DND-41 (cell line): ENCODE measurements around the gene BZW2.

ENCODE experiments used
- EZH2 ChIP-seq: IDR thresholded peaks from 3 replicates; pipeline ENCODE4 v1.6.1; 2012; ENCODE audit warnings: borderline replicate concordance, low read depth, mild to moderate bottlenecking, moderate library complexity, low read length, inconsistent platforms; ENCODE audit not compliant: severe bottlenecking
- TF ChIP-seq, protein P1 (sequence below): IDR thresholded peaks from 2 replicates; pipeline ENCODE4 v1.5.1; 2012; ENCODE audit warnings: borderline replicate concordance, low read length, moderate library complexity, mild to moderate bottlenecking; ENCODE audit not compliant: poor library complexity, severe bottlenecking; ENCODE audit errors: extremely low read depth

DNA sequence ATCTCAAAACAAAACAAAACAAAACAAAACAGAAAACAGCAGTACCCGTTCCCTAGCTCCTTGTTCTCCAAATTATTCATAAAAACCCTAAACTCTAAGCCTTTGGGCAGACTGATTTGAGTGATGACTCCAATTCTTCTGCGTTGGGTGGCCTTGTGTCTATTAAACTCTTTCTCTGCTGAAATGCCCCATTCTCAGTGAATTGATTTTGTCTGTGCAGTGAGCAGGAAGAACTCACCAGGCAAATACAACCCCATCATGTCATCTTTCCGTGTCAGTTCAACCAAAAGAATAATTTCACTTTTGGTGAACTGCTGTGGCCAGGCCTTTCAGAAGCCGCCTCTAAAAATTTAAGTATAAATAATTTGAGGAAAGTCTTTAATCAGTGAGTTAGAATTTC lies 89.0 kb downstream of the BZW2 start:
- no peak for TF ChIP-seq EZH2
- TF ChIP-seq, protein P1, sequence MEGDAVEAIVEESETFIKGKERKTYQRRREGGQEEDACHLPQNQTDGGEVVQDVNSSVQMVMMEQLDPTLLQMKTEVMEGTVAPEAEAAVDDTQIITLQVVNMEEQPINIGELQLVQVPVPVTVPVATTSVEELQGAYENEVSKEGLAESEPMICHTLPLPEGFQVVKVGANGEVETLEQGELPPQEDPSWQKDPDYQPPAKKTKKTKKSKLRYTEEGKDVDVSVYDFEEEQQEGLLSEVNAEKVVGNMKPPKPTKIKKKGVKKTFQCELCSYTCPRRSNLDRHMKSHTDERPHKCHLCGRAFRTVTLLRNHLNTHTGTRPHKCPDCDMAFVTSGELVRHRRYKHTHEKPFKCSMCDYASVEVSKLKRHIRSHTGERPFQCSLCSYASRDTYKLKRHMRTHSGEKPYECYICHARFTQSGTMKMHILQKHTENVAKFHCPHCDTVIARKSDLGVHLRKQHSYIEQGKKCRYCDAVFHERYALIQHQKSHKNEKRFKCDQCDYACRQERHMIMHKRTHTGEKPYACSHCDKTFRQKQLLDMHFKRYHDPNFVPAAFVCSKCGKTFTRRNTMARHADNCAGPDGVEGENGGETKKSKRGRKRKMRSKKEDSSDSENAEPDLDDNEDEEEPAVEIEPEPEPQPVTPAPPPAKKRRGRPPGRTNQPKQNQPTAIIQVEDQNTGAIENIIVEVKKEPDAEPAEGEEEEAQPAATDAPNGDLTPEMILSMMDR: no peak
